Astrocyte (in vitro differentiated cells and primary cell): Measurements from ENCODE around the gene SLC17A7. TPM values are rescaled to one million over a fixed set of nuclear protein-coding genes. Genes with fewer than 3 reads are reported as not detected.

Source experiments
- DNase-seq: peaks from one replicate; pipeline ENCODE4 v3.0.0-alpha.2; 2010; ENCODE audit warnings: low read depth
- FAIRE-seq: peaks from 2 replicates; lab custom pipeline; 2011; peaks lifted over from hg19 to GRCh38; lab: Jason Lieb, UNC
- H2AFZ ChIP-seq: 2 replicates; pipeline ENCODE4 v1.6.0; 2012; ENCODE audit warnings: low read depth, low read length, inconsistent platforms
- H3K27ac ChIP-seq: 2 replicates; pipeline ENCODE4 v1.5.1; 2011; ENCODE audit warnings: low read depth, low read length, inconsistent platforms
- H3K27me3 ChIP-seq: 2 replicates; pipeline ENCODE4 v1.6.0; 2011; ENCODE audit warnings: low read length, inconsistent platforms; ENCODE audit not compliant: insufficient read depth
- H3K36me3 ChIP-seq: 2 replicates; pipeline ENCODE4 v1.5.1; 2011; ENCODE audit warnings: low read length, inconsistent platforms; ENCODE audit not compliant: insufficient read depth
- H3K4me1 ChIP-seq: 2 replicates; pipeline ENCODE4 v1.5.1; 2011; ENCODE audit warnings: low read length, inconsistent platforms; ENCODE audit not compliant: insufficient read depth
- H3K4me2 ChIP-seq: 2 replicates; pipeline ENCODE4 v1.6.0; 2012; ENCODE audit warnings: low read length, inconsistent platforms
- H3K4me3 ChIP-seq: 2 replicates; pipeline ENCODE4 v1.5.1; 2011; ENCODE audit warnings: low read depth, mild to moderate bottlenecking, low read length, inconsistent platforms; ENCODE audit not compliant: insufficient read depth
- H3K79me2 ChIP-seq: 2 replicates; pipeline ENCODE4 v1.6.0; 2012; ENCODE audit warnings: mild to moderate bottlenecking, low read length, inconsistent platforms; ENCODE audit not compliant: insufficient read depth
- H3K9ac ChIP-seq: 2 replicates; pipeline ENCODE4 v1.6.0; 2012; ENCODE audit warnings: mild to moderate bottlenecking, low read length, inconsistent platforms
- H3K9me3 ChIP-seq: 2 replicates; pipeline ENCODE4 v1.5.1; 2012; ENCODE audit warnings: low read depth, mild to moderate bottlenecking, low read length, inconsistent platforms; ENCODE audit not compliant: insufficient read depth
- H4K20me1 ChIP-seq: 2 replicates; pipeline ENCODE4 v1.6.0; 2012; ENCODE audit warnings: low read length, inconsistent platforms; ENCODE audit not compliant: insufficient read depth
- H3K27ac Mint-ChIP-seq: one replicate; pipeline ENCODE4 v1.8.0; 2021; ENCODE audit warnings: mild to moderate bottlenecking, mixed read lengths; ENCODE audit not compliant: unreplicated experiment
- H3K27me3 Mint-ChIP-seq: one replicate; pipeline ENCODE4 v1.8.0; 2021; ENCODE audit warnings: low read depth, mixed read lengths; ENCODE audit not compliant: unreplicated experiment
- H3K36me3 Mint-ChIP-seq: one replicate; pipeline ENCODE4 v1.8.0; 2021; ENCODE audit warnings: low read depth, mixed read lengths; ENCODE audit not compliant: unreplicated experiment
- H3K4me1 Mint-ChIP-seq: one replicate; pipeline ENCODE4 v1.8.0; 2021; ENCODE audit warnings: low read depth, mixed read lengths; ENCODE audit not compliant: unreplicated experiment
- H3K4me3 Mint-ChIP-seq: one replicate; pipeline ENCODE4 v1.8.0; 2021; ENCODE audit warnings: mild to moderate bottlenecking, moderate library complexity, mixed read lengths; ENCODE audit not compliant: unreplicated experiment
- H3K9me3 Mint-ChIP-seq: one replicate; pipeline ENCODE4 v1.8.0; 2021; ENCODE audit warnings: mild to moderate bottlenecking, mixed read lengths; ENCODE audit not compliant: unreplicated experiment
- CTCF ChIP-seq: IDR thresholded peaks from 2 replicates; pipeline ENCODE4 v1.5.1; 2011; ENCODE audit warnings: low read depth, mild to moderate bottlenecking, inconsistent platforms, low read length, moderate library complexity; ENCODE audit not compliant: insufficient read depth
- EZH2 ChIP-seq: IDR thresholded peaks from 2 replicates; pipeline ENCODE4 v1.6.1; 2012; ENCODE audit warnings: mild to moderate bottlenecking, low read length, inconsistent platforms; ENCODE audit not compliant: insufficient read depth
- total RNA-seq: library from RNA; stranded (reverse); gene quantifications from 2 replicates; pipeline ENCODE4 v1.2.1, GENCODE V29; 2021

The SLC17A7 gene
- total RNA-seq, 1 donor from 2014 or later, result 0.16 TPM

- Mint-ChIP-seq H3K4me3 (no peak overlapping the region), H3K4me1 (peaks cover 2% of the 10 kb centered on the region), H3K27ac (no peak overlapping the region), H3K27me3 (peaks cover 80% of the 10 kb centered on the region), H3K36me3 (no peaks in the 10 kb centered on the region), H3K9me3 (peaks cover 6% of the 10 kb centered on the region)
- no peaks in the 10 kb centered on the region for H3K79me2 ChIP-seq
- H3K27me3 ChIP-seq, result peaks cover 91% of the 10 kb centered on the region
- H3K4me1 ChIP-seq, result no peaks in the 10 kb centered on the region
- H4K20me1 ChIP-seq, result no peaks in the 10 kb centered on the region
- no peaks in the 10 kb centered on the region for H3K36me3 ChIP-seq
- no peak overlapping the region for H2AFZ ChIP-seq
- DNase-seq, result no peak
- H3K9me3 ChIP-seq, result peaks cover 5% of the 10 kb centered on the region
- no peak overlapping the region for H3K4me3 ChIP-seq
- FAIRE-seq, result no peak
- TF ChIP-seq CTCF (no peak), EZH2 (peak; percentile 68)
- H3K27ac ChIP-seq, result no peak overlapping the region
- H3K9ac ChIP-seq, result no peak overlapping the region
- H3K4me2 ChIP-seq, result no peak overlapping the region
Observed at GRCh38 chr19:49428547-49429451, 12.5 kb downstream of the SLC17A7 start.

- no peaks in the 10 kb centered on the region for H3K4me1 ChIP-seq
- H3K9me3 ChIP-seq, result peaks cover 5% of the 10 kb centered on the region
- peaks cover 79% of the 10 kb centered on the region for H3K27me3 Mint-ChIP-seq
- H3K27me3 ChIP-seq, result peaks cover 91% of the 10 kb centered on the region
- no peaks in the 10 kb centered on the region for H3K79me2 ChIP-seq
- DNase-seq, result no peak
- H2AFZ ChIP-seq, result no peak overlapping the region
- no peak overlapping the region for H3K4me3 Mint-ChIP-seq
- FAIRE-seq, result no peak
- no peaks in the 10 kb centered on the region for H3K36me3 Mint-ChIP-seq
- TF ChIP-seq EZH2 (peak; percentile 91), CTCF (no peak)
- H4K20me1 ChIP-seq, result no peaks in the 10 kb centered on the region
- peaks cover 3% of the 10 kb centered on the region for H3K9me3 Mint-ChIP-seq
- H3K9ac ChIP-seq, result no peak overlapping the region
- no peak overlapping the region for H3K4me3 ChIP-seq
- no peaks in the 10 kb centered on the region for H3K36me3 ChIP-seq
- H3K4me2 ChIP-seq, result no peak overlapping the region
- H3K27ac Mint-ChIP-seq, result no peak overlapping the region
- no peak overlapping the region for H3K27ac ChIP-seq
- H3K4me1 Mint-ChIP-seq, result peaks cover 2% of the 10 kb centered on the region
Observed at GRCh38 chr19:49427855-49428546, 13.3 kb downstream of the SLC17A7 start.

- H3K27ac Mint-ChIP-seq, result no peak overlapping the region
- H3K79me2 ChIP-seq, result no peaks in the 10 kb centered on the region
- H3K27me3 Mint-ChIP-seq, result peaks cover 81% of the 10 kb centered on the region
- peaks cover 2% of the 10 kb centered on the region for H3K4me1 Mint-ChIP-seq
- TF ChIP-seq CTCF (no peak), EZH2 (no peak)
- no peak overlapping the region for H3K4me3 Mint-ChIP-seq
- H3K4me2 ChIP-seq, result no peak overlapping the region
- no peak for DNase-seq
- no peaks in the 10 kb centered on the region for H3K36me3 Mint-ChIP-seq
- no peaks in the 10 kb centered on the region for H3K36me3 ChIP-seq
- peaks cover 3% of the 10 kb centered on the region for H3K4me1 ChIP-seq
- H3K9me3 ChIP-seq, result peaks cover 5% of the 10 kb centered on the region
- peaks cover 90% of the 10 kb centered on the region for H3K27me3 ChIP-seq
- no peak overlapping the region for H3K4me3 ChIP-seq
- no peak overlapping the region for H3K9ac ChIP-seq
- H3K27ac ChIP-seq, result no peak overlapping the region
- H2AFZ ChIP-seq, result no peak overlapping the region
- peaks cover 3% of the 10 kb centered on the region for H3K9me3 Mint-ChIP-seq
- no peaks in the 10 kb centered on the region for H4K20me1 ChIP-seq
- no peak for FAIRE-seq
Observed at GRCh38 chr19:49427339-49427738, 14.0 kb downstream of the SLC17A7 start.
